GM12878 (cell line): ENCODE measurements around the gene MYH10. TPM values are rescaled to one million over a fixed set of nuclear protein-coding genes. Genes with fewer than 3 reads are reported as not detected.

Source experiments
- ATAC-seq: fragments of 200-7000 bp; cut with Tn5 transposase; 3 replicates; pipeline ENCODE4 v1.9.1; 2020; ENCODE audit warnings: mild to moderate bottlenecking, moderate library complexity
- BruUV-seq: library from RNA; stranded (reverse); fragments of 400-500 nt; replicated peaks from 2 replicates; lab custom pipeline; 2021; lab: Mats Ljungman, UMichigan
- CTCF ChIA-PET: fragments of 300-600 bp; sonication (Branson Sonifier 250); formaldehyde crosslinking; extraction: SDS; loops from one replicate; lab custom pipeline; 2021; ENCODE audit warnings: inconsistent platforms; lab: Yijun Ruan, JAX
- POLR2A ChIA-PET: fragments of 350-600 bp; formaldehyde crosslinking; extraction: SDS; loops from one replicate; lab custom pipeline; 2021; ENCODE audit warnings: inconsistent platforms; lab: Charles Lee
- RAD21 ChIA-PET: fragments of 300-600 bp; sonication (Branson Sonifier 250); formaldehyde crosslinking; loops from one replicate; lab custom pipeline; 2023; ENCODE audit warnings: antibody characterized with exemption; ENCODE audit not compliant: unreplicated experiment; lab: Charles Lee
- SMC1A ChIA-PET: fragments of 300-600 bp; sonication (Branson Sonifier 250); formaldehyde crosslinking; loops from one replicate; lab custom pipeline; 2023; ENCODE audit not compliant: unreplicated experiment, uncharacterized antibody; lab: Charles Lee
- DNase-seq: peaks from one replicate; pipeline ENCODE4 v3.0.0-alpha.2; 2011; ENCODE audit warnings: low read depth, low spot score
- FAIRE-seq: peaks from 3 replicates; lab custom pipeline; 2011; peaks lifted over from hg19 to GRCh38; lab: Jason Lieb, UNC
- H2AFZ ChIP-seq: 2 replicates; pipeline ENCODE4 v1.6.0; 2011; ENCODE audit warnings: low read depth, low read length, control low read depth; ENCODE audit not compliant: control insufficient read depth
- H3K27ac ChIP-seq: 2 replicates; pipeline ENCODE4 v1.5.1; 2011; ENCODE audit warnings: control low read depth; ENCODE audit not compliant: control insufficient read depth, insufficient read depth
- H3K27me3 ChIP-seq, 2 experiments: replicated peaks in 1 of 2; 2 replicates each; pipeline versions ENCODE4 v1.6.0 to v1.6.1; 2011; ENCODE audit warnings: low read length in 1 of 2; ENCODE audit not compliant: control insufficient read depth in 2 of 2, insufficient read depth in 2 of 2
- H3K36me3 ChIP-seq, 2 experiments: 2 replicates each; pipeline ENCODE4 v1.5.1; 2011; ENCODE audit warnings: low read length in 1 of 2; ENCODE audit not compliant: control insufficient read depth in 2 of 2, insufficient read depth in 2 of 2
- H3K4me1 ChIP-seq: 2 replicates; pipeline ENCODE4 v1.6.1; 2011; ENCODE audit warnings: mild to moderate bottlenecking, low read length, moderate library complexity, mixed read lengths; ENCODE audit not compliant: control insufficient read depth, insufficient read depth
- H3K4me2 ChIP-seq: 2 replicates; pipeline ENCODE4 v1.6.0; 2011; ENCODE audit warnings: control low read depth; ENCODE audit not compliant: control insufficient read depth, insufficient read depth
- H3K4me3 ChIP-seq: fragments of 200-600 bp; sonication (generic); 2 replicates; pipeline ENCODE4 v1.5.1; 2016
- H3K79me2 ChIP-seq: 2 replicates; pipeline ENCODE4 v1.6.0; 2011; ENCODE audit warnings: low read length; ENCODE audit not compliant: control insufficient read depth, insufficient read depth
- H3K9ac ChIP-seq: 2 replicates; pipeline ENCODE4 v1.8.0; 2011; ENCODE audit warnings: low read length, control low read depth, mixed read lengths; ENCODE audit not compliant: control insufficient read depth, insufficient read depth
- H3K9me3 ChIP-seq: replicated peaks from 3 replicates; pipeline ENCODE4 v1.5.1; 2011; ENCODE audit warnings: mild to moderate bottlenecking, low read length; ENCODE audit not compliant: control insufficient read depth, insufficient read depth
- H4K20me1 ChIP-seq: 2 replicates; pipeline ENCODE4 v1.6.0; 2011; ENCODE audit not compliant: control insufficient read depth, insufficient read depth
- CHD1 ChIP-seq: IDR thresholded peaks from 2 replicates; pipeline ENCODE4 v1.6.1; 2012; ENCODE audit warnings: low read depth, low read length, improper control_type of control experiment
- E2F8 ChIP-seq: fragments of 450-650 bp; IDR thresholded peaks from 2 replicates; pipeline ENCODE4 v1.6.1; 2018; ENCODE audit warnings: mild to moderate bottlenecking, low read depth, moderate library complexity; ENCODE audit not compliant: partially characterized antibody
- EP300 ChIP-seq, 2 experiments: fragments of 150-350 bp in 1 of 2; IDR thresholded peaks; 2 replicates each; pipeline ENCODE4 v1.6.1; 2011 to 2012; ENCODE audit warnings: low read depth in 2 of 2, low read length in 2 of 2, borderline replicate concordance in 1 of 2, improper control_type of control experiment in 1 of 2, inconsistent platforms in 1 of 2; ENCODE audit not compliant: control insufficient read depth in 1 of 2
- NFIC ChIP-seq: IDR thresholded peaks from 2 replicates; pipeline ENCODE4 v1.6.1; 2012; ENCODE audit warnings: low read depth, mild to moderate bottlenecking, inconsistent platforms, low read length, moderate library complexity
- RB1 ChIP-seq: fragments of 450-650 bp; formaldehyde crosslinking; IDR thresholded peaks from 2 replicates; pipeline ENCODE4 v1.6.1; 2017; ENCODE audit warnings: mild to moderate bottlenecking, borderline replicate concordance
- SMARCA5 ChIP-seq: fragments of 450-650 bp; IDR thresholded peaks from 2 replicates; pipeline ENCODE4 v1.6.1; 2017; ENCODE audit warnings: mild to moderate bottlenecking
- ZNF24 ChIP-seq: fragments of 450-650 bp; IDR thresholded peaks from 2 replicates; pipeline ENCODE4 v1.6.1; 2017; ENCODE audit warnings: antibody characterized with exemption, mild to moderate bottlenecking
- WGBS: methylation state at CpG from one replicate; pipeline ENCODE4 v1.1.6; 2016; ENCODE audit warnings: low lambda C conversion rate; ENCODE audit not compliant: insufficient replicate concordance, insufficient coverage; ENCODE audit errors: missing lambda C conversion rate; 5-methylcytosine and 5-hydroxymethylcytosine counted together
- in situ Hi-C: fragments of 300-500 bp; cut with MboI; formaldehyde crosslinking; loops from 9 replicates; pipeline ENCODE4 v1.14.3; 2018; ENCODE audit warnings: mixed read lengths
- intact Hi-C: fragments of 100-400 bp; cut with micrococcal nuclease; formaldehyde crosslinking; loops from one replicate; pipeline ENCODE4 v1.14.2; 2022; ENCODE audit not compliant: unreplicated experiment
- polyA plus RNA-seq, 11 experiments: library from polyadenylated mRNA; depleted of rRNA in 4 of 11; unstranded in 6 of 11; stranded (reverse) in 5 of 11; fragments of >200 nt; fragmentation: Nextera tagmentation in 4 of 11; fragmentation: Illumina TruSeq in 1 of 11; extraction: Ambion mirVana in 4 of 11; extraction: Trizol in 1 of 11; gene quantifications; 1 replicate in 1 of 11; 2 replicates in 10 of 11; pipeline versions ENCODE4 v1.2.1 to v1.2.3, GENCODE V29; 2011 to 2016; ENCODE audit warnings: inconsistent platforms in 2 of 11, missing spikeins in 2 of 11, low read depth in 1 of 11
- total RNA-seq, 4 experiments: library from RNA; depleted of rRNA in 3 of 4; stranded (reverse); fragments of >200 nt in 3 of 4; fragmentation: Illumina TruSeq in 1 of 4; extraction: Trizol in 1 of 4; gene quantifications; 2 replicates each; pipeline versions ENCODE4 v1.2.1 to v1.2.3, GENCODE V29; 2013 to 2021

Gene MYH10
- total and polyA plus RNA-seq, 10 of the 15 experiments (the other 5 are each of a cell fraction or from before 2014, with no cell fraction given) = 0.33 to 7.1 (median 1.0) TPM

- no TSS peak for BruUV-seq
- Histone ChIP-seq H3K4me3 (peak overlapping the region; percentile 81), H3K36me3 (no peaks in the 10 kb centered on the region), H4K20me1 (no peaks in the 10 kb centered on the region), H3K9ac (no peak overlapping the region), H3K4me1 (no peaks in the 10 kb centered on the region), H3K27ac (no peak overlapping the region), H3K27me3 (peaks cover 0 to 6% of the 10 kb centered on the region in 2 experiments; a peak in 2 of 4 replicates), H3K4me2 (peak overlapping the region; percentile 95), H2AFZ (peak overlapping the region; percentile 90), H3K9me3 (no peaks in the 10 kb centered on the region), H3K79me2 (no peaks in the 10 kb centered on the region)
- ATAC-seq (no peak), DNase-seq (no peak), FAIRE-seq (no peak)
- in situ Hi-C loops = no loop called here
- intact Hi-C loops = no loop called here
- SMC1A ChIA-PET = no interaction called here
- POLR2A ChIA-PET = no interaction called here
- RAD21 ChIA-PET = no interaction called here
- CTCF ChIA-PET = no interaction called here
- WGBS = 2% methylated on average over 13 of the region's 13 CpGs
- TF ChIP-seq SMARCA5 = no peak
- TF ChIP-seq NFIC = no peak
- no peak for TF ChIP-seq EP300 (IDR thresholded peaks at IDR 0.05; ENCODE audit: borderline replicate concordance in 1 of 2, control insufficient read depth in 1 of 2, low read depth in 2 of 2, low read length in 2 of 2)
- TF ChIP-seq RB1 = no peak
- no peak for TF ChIP-seq CHD1
- no peak for TF ChIP-seq E2F8
- TF ChIP-seq ZNF24 = peak; percentile 51; the same call in 1 of the 2 replicates
Observed at GRCh38 chr17:8631554-8631877, 991 bp upstream of the MYH10 start.
